T-cell (primary cell): ENCODE measurements around the gene TNKS1BP1. TPM values are rescaled to one million over a fixed set of nuclear protein-coding genes. Genes with fewer than 3 reads are reported as not detected.

Source experiments
- ATAC-seq, 4 experiments: fragments of 200-7000 bp in 3 of 4; fragments of 150-1000 bp in 1 of 4; cut with Tn5 transposase; replicated peaks in 1 of 4; 1 replicate in 3 of 4; 2 replicates in 1 of 4; pipeline ENCODE4 v1.10.0; 2021; ENCODE audit warnings: moderate library complexity in 3 of 4, mild to moderate bottlenecking in 2 of 4, moderate number of reproducible peaks in 1 of 4
- CTCF ChIA-PET, 2 donors: fragments of 300-600 bp; sonication (Branson Sonifier 250); formaldehyde crosslinking; loops; one replicate each; lab custom pipeline; 2022; ENCODE audit warnings: antibody characterized with exemption in 2 of 2; lab: Charles Lee
- POLR2A ChIA-PET, 2 donors: fragments of 300-600 bp; sonication (Branson Sonifier 250); formaldehyde crosslinking; loops; one replicate each; lab custom pipeline; 2022; ENCODE audit warnings: antibody characterized with exemption in 2 of 2; lab: Charles Lee
- DNase-seq, 35 experiments: peaks; one replicate each; pipeline versions ENCODE4 v3.0.0 to v3.0.0-alpha.2; 2013 to 2023
- H3K27ac ChIP-seq: one replicate; pipeline ENCODE4 v1.5.1; 2013; ENCODE audit warnings: low read length
- H3K27me3 ChIP-seq, 2 experiments: replicated peaks in 1 of 2; 1 replicate in 1 of 2; 2 replicates in 1 of 2; pipeline versions ENCODE4 v1.6.1 to v1.7.0; 2013; ENCODE audit warnings: low read length in 1 of 2, mixed read lengths in 1 of 2; ENCODE audit not compliant: control insufficient read depth in 2 of 2, insufficient read depth in 2 of 2; ENCODE audit errors: extremely low read depth in 1 of 2
- H3K36me3 ChIP-seq, 2 donors: 1 replicate in 1 of 2; 2 replicates in 1 of 2; pipeline versions ENCODE4 v1.6.1 to v1.7.0; 2013; ENCODE audit warnings: low read length in 1 of 2; ENCODE audit not compliant: control insufficient read depth in 2 of 2, insufficient read depth in 1 of 2; ENCODE audit errors: extremely low read depth in 1 of 2
- H3K4me1 ChIP-seq, 2 experiments: 1 replicate in 1 of 2; 2 replicates in 1 of 2; pipeline versions ENCODE4 v1.6.1 to v1.7.0; 2013; ENCODE audit warnings: low read length in 2 of 2, mixed read lengths in 1 of 2; ENCODE audit not compliant: insufficient read depth in 2 of 2, control insufficient read depth in 1 of 2; ENCODE audit errors: extremely low read depth in 1 of 2
- H3K4me3 ChIP-seq, 2 donors: 1 replicate in 1 of 2; 2 replicates in 1 of 2; pipeline versions ENCODE4 v1.5.1 to v1.7.0; 2013; ENCODE audit warnings: mild to moderate bottlenecking in 2 of 2, low read length in 1 of 2, moderate library complexity in 1 of 2; ENCODE audit not compliant: control insufficient read depth in 1 of 2; ENCODE audit errors: extremely low read depth in 1 of 2
- H3K9me3 ChIP-seq: 2 replicates; pipeline ENCODE4 v1.7.0; 2013
- H3K27ac Mint-ChIP-seq, 2 donors: one replicate each; pipeline ENCODE4 v1.8.0; 2020 to 2021; ENCODE audit warnings: mild to moderate bottlenecking in 2 of 2, mixed read lengths in 2 of 2
- H3K27me3 Mint-ChIP-seq, 2 donors: one replicate each; pipeline ENCODE4 v1.8.0; 2021 to 2022; ENCODE audit warnings: mixed read lengths in 2 of 2
- H3K36me3 Mint-ChIP-seq: one replicate; pipeline ENCODE4 v1.8.0; 2021; ENCODE audit warnings: mixed read lengths
- H3K4me1 Mint-ChIP-seq, 3 donors: one replicate each; pipeline ENCODE4 v1.8.0; 2020 to 2022; ENCODE audit warnings: mixed read lengths in 3 of 3, mild to moderate bottlenecking in 1 of 3
- H3K4me3 Mint-ChIP-seq, 3 donors: one replicate each; pipeline ENCODE4 v1.8.0; 2020 to 2022; ENCODE audit warnings: mild to moderate bottlenecking in 3 of 3, mixed read lengths in 3 of 3, moderate library complexity in 3 of 3
- H3K9me3 Mint-ChIP-seq, 3 donors: one replicate each; pipeline ENCODE4 v1.8.0; 2020 to 2022; ENCODE audit warnings: mixed read lengths in 3 of 3
- WGBS: methylation state at CpG from one replicate; pipeline ENCODE4 v1.1.5; 2013; ENCODE audit warnings: missing lambda C conversion rate; ENCODE audit not compliant: insufficient coverage; 5-methylcytosine and 5-hydroxymethylcytosine counted together
- total RNA-seq, 35 experiments: library from RNA in 6 of 35; stranded (reverse) in 6 of 35; fragments of 120-200 nt in 1 of 35; gene quantifications; one replicate each; pipeline versions ENCODE4 v1.2.1 to v1.2.4 and lab custom pipeline; 2013 to 2026

TNKS1BP1 gene
- total RNA-seq, 5 donors from 2014 or later (not counting 1 experiment from before 2014, with no cell fraction given), result 13.9 to 22.9 (median 18.9) TPM

- CTCF ChIA-PET, result no interaction called here
- H3K27me3 Mint-ChIP-seq, result peaks cover 37 to 42% of the 10 kb centered on the region in 2 donors
These were observed 70.1 kb downstream of the TNKS1BP1 start for GRCh38 chr11:57254631-57255030.

GRCh38 chr11:57251491-57252104, 73.2 kb downstream of the TNKS1BP1 start:
- no peaks in the 10 kb centered on the region for H3K9me3 ChIP-seq
- Mint-ChIP-seq H3K4me3 (no peak overlapping the region), H3K4me1 (no peaks in the 10 kb centered on the region), H3K9me3 (peaks cover 2 to 10% (median 3%) of the 10 kb centered on the region in 3 donors), H3K27ac (no peak overlapping the region), H3K36me3 (no peaks in the 10 kb centered on the region), H3K27me3 (peaks cover 37 to 42% of the 10 kb centered on the region in 2 donors)
- ChIA-PET POLR2A (no interaction called here), CTCF (interaction anchor here in 1 of 2 donors (2.6 kb wide), 1 partner anchor 410 kb away, joined by 8 read pairs; no protein-coding TSS in a partner anchor)
- H3K4me3 ChIP-seq, result no peak overlapping the region
- no peak overlapping the region for H3K27ac ChIP-seq
- ATAC-seq, result no peak
- no peaks in the 10 kb centered on the region for H3K4me1 ChIP-seq
- DNase-seq, result no peak
- no peaks in the 10 kb centered on the region for H3K36me3 ChIP-seq
- peaks cover 0 to 9% of the 10 kb centered on the region in 2 experiments for H3K27me3 ChIP-seq
- WGBS, result 10% methylated on average over 2 of the region's 5 CpGs

More at GRCh38 chr11:57254631-57255030, 70.1 kb downstream of the TNKS1BP1 start:
- H3K9me3 Mint-ChIP-seq, result peaks cover 3 to 16% (median 7%) of the 10 kb centered on the region in 3 donors
- ATAC-seq (no peak), DNase-seq (no peak)
- Histone ChIP-seq H3K9me3 (no peaks in the 10 kb centered on the region), H3K36me3 (no peaks in the 10 kb centered on the region), H3K4me1 (no peaks in the 10 kb centered on the region), H3K4me3 (no peak overlapping the region), H3K27ac (no peak overlapping the region), H3K27me3 (peaks cover 0 to 2% of the 10 kb centered on the region in 2 experiments)
- no peak overlapping the region for H3K4me3 Mint-ChIP-seq
- H3K27ac Mint-ChIP-seq, result no peak overlapping the region
- no peaks in the 10 kb centered on the region for H3K36me3 Mint-ChIP-seq
- H3K4me1 Mint-ChIP-seq, result no peaks in the 10 kb centered on the region
- POLR2A ChIA-PET, result no interaction called here

GRCh38 chr11:57251037-57251436, 73.7 kb downstream of the TNKS1BP1 start:
- Mint-ChIP-seq H3K9me3 (peaks cover under 1 to 5% (median 1%) of the 10 kb centered on the region in 3 donors), H3K4me3 (no peak overlapping the region), H3K4me1 (no peaks in the 10 kb centered on the region), H3K27me3 (peaks cover 35 to 40% of the 10 kb centered on the region in 2 donors), H3K36me3 (no peaks in the 10 kb centered on the region), H3K27ac (no peak overlapping the region)
- WGBS, result 95% methylated on average over 2 of the region's 2 CpGs
- Histone ChIP-seq H3K9me3 (no peaks in the 10 kb centered on the region), H3K4me3 (no peak overlapping the region), H3K27ac (no peak overlapping the region), H3K27me3 (peaks cover 0 to 9% of the 10 kb centered on the region in 2 experiments), H3K4me1 (no peaks in the 10 kb centered on the region), H3K36me3 (no peaks in the 10 kb centered on the region)
- ATAC-seq (no peak), DNase-seq (no peak)
- POLR2A ChIA-PET, result no interaction called here
- CTCF ChIA-PET, result interaction anchor here (1.1 to 2.6 kb wide), 3 partner anchors 10 to 410 kb away, joined by 3 to 13 read pairs (median 8); no protein-coding TSS in a partner anchor

Other genes with a start within 250 kb of the TNKS1BP1 start
- not detected for gene LRRC55, start 143.0 kb downstream of the TNKS1BP1 start, total RNA-seq
- not detected for gene APLNR, start 87.7 kb downstream of the TNKS1BP1 start, total RNA-seq
- gene SSRP1, start 10.9 kb upstream of the TNKS1BP1 start, total RNA-seq, result 10 to 100 TPM; 50.2 to 78.1 (median 75.7) TPM
- gene P2RX3, start 13.4 kb upstream of the TNKS1BP1 start, total RNA-seq, result not detected
- gene PRG3, start 56.2 kb upstream of the TNKS1BP1 start, total RNA-seq, result not detected
- under 1 TPM in 4 of 5 donors, not detected in 1; 0.33 to 0.72 (median 0.39) TPM for gene PRG2, start 65.7 kb upstream of the TNKS1BP1 start, total RNA-seq
- 10 to 100 TPM in 4 of 5 donors, 1 to 10 TPM in 1; 9.9 to 18.1 (median 13.6) TPM for gene SLC43A3, start 102.2 kb upstream of the TNKS1BP1 start, total RNA-seq
- 1 to 10 TPM in 1 of 5 donors, under 1 TPM in 4; 0.15 to 1.1 (median 0.29) TPM for gene RTN4RL2, start 135.6 kb upstream of the TNKS1BP1 start, total RNA-seq
- gene SLC43A1, start 190.8 kb upstream of the TNKS1BP1 start, total RNA-seq, result 10 to 100 TPM in 4 of 5 donors, 1 to 10 TPM in 1; 8.8 to 31.6 (median 25.1) TPM
- gene TIMM10, start 205.8 kb upstream of the TNKS1BP1 start, total RNA-seq, result 10 to 100 TPM; 20.7 to 33.2 (median 26.2) TPM
- gene SMTNL1, start 212.6 kb upstream of the TNKS1BP1 start, total RNA-seq, result not detected
- 10 to 100 TPM; 61.7 to 97.2 (median 80.3) TPM for gene UBE2L6, start 242.7 kb upstream of the TNKS1BP1 start, total RNA-seq